HL-60 (cell line): Measurements from ENCODE around the gene TMPRSS7.

Experiments
- CTCF ChIP-seq: IDR thresholded peaks from one replicate; pipeline ENCODE4 v1.5.1; 2011; ENCODE audit warnings: low read length, control low read depth, inconsistent platforms; ENCODE audit not compliant: insufficient read depth
- POLR2AphosphoS5 ChIP-seq: IDR thresholded peaks from 2 replicates; pipeline ENCODE4 v1.6.1; 2012; ENCODE audit warnings: low read depth
- REST ChIP-seq: IDR thresholded peaks from 2 replicates; pipeline ENCODE4 v1.6.1; 2012; ENCODE audit warnings: low read depth; ENCODE audit not compliant: insufficient replicate concordance

DNA sequence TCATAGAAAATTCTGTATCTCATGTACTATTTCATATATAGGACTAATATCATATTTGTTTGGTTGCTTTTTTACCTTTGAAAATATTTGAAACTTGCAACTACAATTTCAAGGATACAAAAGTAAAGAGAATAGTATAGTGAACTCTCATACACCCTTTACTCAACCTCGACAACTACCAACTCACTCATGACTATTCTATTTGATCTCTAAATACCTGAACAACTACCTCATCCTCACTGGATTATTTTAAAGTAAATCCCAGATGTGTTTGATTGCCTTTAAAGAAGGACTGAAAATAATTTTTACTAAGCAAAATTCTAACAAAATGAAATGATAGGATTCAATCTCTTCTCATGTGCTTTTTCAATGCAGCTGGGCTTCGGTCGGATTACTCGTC lies 12.1 kb downstream of the TMPRSS7 start:
- TF ChIP-seq CTCF = no peak
- no peak for TF ChIP-seq REST
- no peak for TF ChIP-seq POLR2AphosphoS5
